ENCODE results near the gene PLAC8. TPM values are rescaled to one million over a fixed set of nuclear protein-coding genes. Genes with fewer than 3 reads are reported as not detected.

The PLAC8 gene
- polyA plus RNA-seq, 1 donor (not counting 4 experiments of a cell fraction or from before 2014, with no cell fraction given): 1.5 TPM

- Histone ChIP-seq H3K4me1 (ENCODE audit: control insufficient read depth, extremely low read depth, insufficient read depth, low read length) (peaks cover 13% of the 10 kb centered on the region), H2AFZ (ENCODE audit: control insufficient read depth, low read length) (peak overlapping the region; percentile 99)
- DNase-seq (ENCODE audit: low read depth, low spot score): no peak
Measured at GRCh38 chr4:83109480-83110222, 4.9 kb downstream of the PLAC8 start.

GRCh38 chr4:83108101-83108861, 6.2 kb downstream of the PLAC8 start:
- Histone ChIP-seq H3K4me3 (ENCODE audit: control insufficient read depth in 2 of 3, extremely low read depth in 1 of 3, insufficient read depth in 2 of 3, low read depth in 1 of 3, low read length in 3 of 3) (no peak overlapping the region), H3K9me1 (ENCODE audit: control insufficient read depth, extremely low read depth, insufficient read depth, low read length) (no peaks in the 10 kb centered on the region), H2AFZ (ENCODE audit: control insufficient read depth, low read length) (no peak overlapping the region), H3K4me2 (ENCODE audit: control insufficient read depth, extremely low read depth, insufficient read depth, low read depth, low read length) (no peak overlapping the region), H3K27me3 (ENCODE audit: control insufficient read depth, extremely low read depth, insufficient read depth, low read length) (no peaks in the 10 kb centered on the region), H3K79me2 (ENCODE audit: control insufficient read depth, insufficient read depth, low read length) (no peaks in the 10 kb centered on the region), H3K9ac (ENCODE audit: control insufficient read depth, extremely low read depth, insufficient read depth, low read length) (no peak overlapping the region), H3K27ac (ENCODE audit: control insufficient read depth, insufficient read depth, low read length) (no peak overlapping the region), H4K20me1 (ENCODE audit: control insufficient read depth, extremely low read depth, insufficient read depth, low read length) (no peaks in the 10 kb centered on the region), H3K9me3 (ENCODE audit: control insufficient read depth, low read depth, low read length) (no peaks in the 10 kb centered on the region), H3K36me3 (ENCODE audit: control insufficient read depth in 2 of 2, extremely low read depth in 1 of 2, insufficient read depth in 2 of 2, low read length in 2 of 2) (no peaks in the 10 kb centered on the region), H3K4me1 (ENCODE audit: control insufficient read depth, extremely low read depth, insufficient read depth, low read length) (peaks cover 7% of the 10 kb centered on the region)
- FAIRE-seq (no peak), DNase-seq (ENCODE audit: low read depth, low spot score) (no peak)
- dilution Hi-C loops (cut with MboI; ENCODE audit: extremely low pct_ligation_motif_present, low sequenced_read_pairs): no loop called here
- TF ChIP-seq EZH2 (IDR thresholded peaks at IDR 0.05; ENCODE audit: low read length) (no peak), CTCF (optimal IDR thresholded peaks at IDR 0.05 in 1 of 3, IDR thresholded peaks at IDR 0.05 in 1 of 3, conservative IDR thresholded peaks at IDR 0.05 in 1 of 3; ENCODE audit: extremely low read depth in 1 of 3, insufficient read depth in 2 of 3, low read length in 3 of 3) (no peak)

More at GRCh38 chr4:83109480-83110222, 4.9 kb downstream of the PLAC8 start:
- dilution Hi-C loops (cut with MboI; ENCODE audit: extremely low pct_ligation_motif_present, low sequenced_read_pairs): no loop called here
- no peaks in the 10 kb centered on the region for H3K27me3 ChIP-seq (ENCODE audit: control insufficient read depth, extremely low read depth, insufficient read depth, low read length)
- peak overlapping the region; percentile 80 for H3K9ac ChIP-seq (ENCODE audit: control insufficient read depth, extremely low read depth, insufficient read depth, low read length)
- no peaks in the 10 kb centered on the region for H3K79me2 ChIP-seq (ENCODE audit: control insufficient read depth, insufficient read depth, low read length)
- peak overlapping the region; percentile 97 for H3K4me2 ChIP-seq (ENCODE audit: control insufficient read depth, extremely low read depth, insufficient read depth, low read depth, low read length)
- no peak for TF ChIP-seq CTCF (optimal IDR thresholded peaks at IDR 0.05 in 1 of 3, IDR thresholded peaks at IDR 0.05 in 1 of 3, conservative IDR thresholded peaks at IDR 0.05 in 1 of 3; ENCODE audit: extremely low read depth in 1 of 3, insufficient read depth in 2 of 3, low read length in 3 of 3)
- TF ChIP-seq EZH2 (IDR thresholded peaks at IDR 0.05; ENCODE audit: low read length): no peak
- H3K4me3 ChIP-seq (ENCODE audit: control insufficient read depth in 2 of 3, extremely low read depth in 1 of 3, insufficient read depth in 2 of 3, low read depth in 1 of 3, low read length in 3 of 3): peak overlapping the region; percentile 40 to 79 (median 70)
- no peaks in the 10 kb centered on the region for H3K9me3 ChIP-seq (ENCODE audit: control insufficient read depth, low read depth, low read length)
- no peak for FAIRE-seq
- H3K36me3 ChIP-seq (ENCODE audit: control insufficient read depth in 2 of 2, extremely low read depth in 1 of 2, insufficient read depth in 2 of 2, low read length in 2 of 2): no peaks in the 10 kb centered on the region
- peak overlapping the region; percentile 84 for H3K27ac ChIP-seq (ENCODE audit: control insufficient read depth, insufficient read depth, low read length)
- H4K20me1 ChIP-seq (ENCODE audit: control insufficient read depth, extremely low read depth, insufficient read depth, low read length): no peaks in the 10 kb centered on the region
- H3K9me1 ChIP-seq (ENCODE audit: control insufficient read depth, extremely low read depth, insufficient read depth, low read length): no peaks in the 10 kb centered on the region

Data from keratinocyte (primary cell).